ENCODE measurements around the gene TEAD1.

Gene TEAD1

DNA sequence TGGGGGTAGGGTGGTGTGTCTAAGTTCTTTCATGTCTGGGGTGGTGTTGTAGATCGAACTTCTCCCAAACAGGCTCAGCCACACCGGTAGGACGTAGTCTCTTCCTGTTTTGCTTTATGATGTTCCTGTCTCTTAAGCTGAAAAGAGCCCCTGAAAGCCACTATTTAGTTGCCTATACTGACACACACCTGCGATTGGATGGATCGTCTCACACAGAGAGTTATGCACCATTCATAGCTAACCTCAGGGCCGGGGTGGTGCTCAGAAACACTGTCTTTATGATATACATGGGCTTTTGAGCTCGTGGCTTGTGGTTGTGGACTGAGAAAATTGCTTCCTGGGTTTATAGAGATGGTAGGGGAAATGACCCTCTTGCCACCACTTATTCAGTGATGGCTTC is 137.6 kb downstream of the TEAD1 start:
- in situ Hi-C loops (cut with MboI; ENCODE audit: low sequenced_read_pairs, unreplicated experiment): no loop called here

DNA sequence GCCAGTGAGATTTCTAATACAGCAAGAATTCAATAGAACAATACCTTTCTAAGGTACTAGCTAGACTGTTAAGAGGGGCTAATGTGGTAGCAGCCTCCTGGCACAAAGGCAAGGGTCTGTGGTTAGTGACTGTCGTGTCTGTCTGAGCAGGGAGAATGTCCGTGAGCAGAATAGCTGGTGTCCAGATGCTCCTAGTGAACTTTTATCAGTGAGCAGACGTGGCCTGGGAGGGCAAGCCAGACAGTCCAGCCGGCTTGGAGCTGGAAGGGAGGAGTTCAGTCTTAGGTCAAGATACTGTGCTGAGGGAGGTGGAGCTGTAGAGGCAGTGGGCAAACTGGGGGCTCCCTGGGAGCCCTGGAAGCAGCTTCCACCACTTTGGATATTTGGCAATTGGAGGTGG is 138.6 kb downstream of the TEAD1 start:
- in situ Hi-C loops (cut with MboI; ENCODE audit: low sequenced_read_pairs, unreplicated experiment): no loop called here
- TF ChIP-seq, protein P1, sequence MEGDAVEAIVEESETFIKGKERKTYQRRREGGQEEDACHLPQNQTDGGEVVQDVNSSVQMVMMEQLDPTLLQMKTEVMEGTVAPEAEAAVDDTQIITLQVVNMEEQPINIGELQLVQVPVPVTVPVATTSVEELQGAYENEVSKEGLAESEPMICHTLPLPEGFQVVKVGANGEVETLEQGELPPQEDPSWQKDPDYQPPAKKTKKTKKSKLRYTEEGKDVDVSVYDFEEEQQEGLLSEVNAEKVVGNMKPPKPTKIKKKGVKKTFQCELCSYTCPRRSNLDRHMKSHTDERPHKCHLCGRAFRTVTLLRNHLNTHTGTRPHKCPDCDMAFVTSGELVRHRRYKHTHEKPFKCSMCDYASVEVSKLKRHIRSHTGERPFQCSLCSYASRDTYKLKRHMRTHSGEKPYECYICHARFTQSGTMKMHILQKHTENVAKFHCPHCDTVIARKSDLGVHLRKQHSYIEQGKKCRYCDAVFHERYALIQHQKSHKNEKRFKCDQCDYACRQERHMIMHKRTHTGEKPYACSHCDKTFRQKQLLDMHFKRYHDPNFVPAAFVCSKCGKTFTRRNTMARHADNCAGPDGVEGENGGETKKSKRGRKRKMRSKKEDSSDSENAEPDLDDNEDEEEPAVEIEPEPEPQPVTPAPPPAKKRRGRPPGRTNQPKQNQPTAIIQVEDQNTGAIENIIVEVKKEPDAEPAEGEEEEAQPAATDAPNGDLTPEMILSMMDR (IDR thresholded peaks at IDR 0.05; ENCODE audit: borderline replicate concordance, control extremely low read depth, extremely low read depth, insufficient read depth, missing control alignments): no peak
- no peak for DNase-seq (ENCODE audit: low spot score)

More for the DNA sequence above, 137.6 kb downstream of the TEAD1 start:
- TF ChIP-seq, protein P1 (IDR thresholded peaks at IDR 0.05; ENCODE audit: borderline replicate concordance, control extremely low read depth, extremely low read depth, insufficient read depth, missing control alignments): no peak
- no peak for DNase-seq (ENCODE audit: low spot score)

DNA sequence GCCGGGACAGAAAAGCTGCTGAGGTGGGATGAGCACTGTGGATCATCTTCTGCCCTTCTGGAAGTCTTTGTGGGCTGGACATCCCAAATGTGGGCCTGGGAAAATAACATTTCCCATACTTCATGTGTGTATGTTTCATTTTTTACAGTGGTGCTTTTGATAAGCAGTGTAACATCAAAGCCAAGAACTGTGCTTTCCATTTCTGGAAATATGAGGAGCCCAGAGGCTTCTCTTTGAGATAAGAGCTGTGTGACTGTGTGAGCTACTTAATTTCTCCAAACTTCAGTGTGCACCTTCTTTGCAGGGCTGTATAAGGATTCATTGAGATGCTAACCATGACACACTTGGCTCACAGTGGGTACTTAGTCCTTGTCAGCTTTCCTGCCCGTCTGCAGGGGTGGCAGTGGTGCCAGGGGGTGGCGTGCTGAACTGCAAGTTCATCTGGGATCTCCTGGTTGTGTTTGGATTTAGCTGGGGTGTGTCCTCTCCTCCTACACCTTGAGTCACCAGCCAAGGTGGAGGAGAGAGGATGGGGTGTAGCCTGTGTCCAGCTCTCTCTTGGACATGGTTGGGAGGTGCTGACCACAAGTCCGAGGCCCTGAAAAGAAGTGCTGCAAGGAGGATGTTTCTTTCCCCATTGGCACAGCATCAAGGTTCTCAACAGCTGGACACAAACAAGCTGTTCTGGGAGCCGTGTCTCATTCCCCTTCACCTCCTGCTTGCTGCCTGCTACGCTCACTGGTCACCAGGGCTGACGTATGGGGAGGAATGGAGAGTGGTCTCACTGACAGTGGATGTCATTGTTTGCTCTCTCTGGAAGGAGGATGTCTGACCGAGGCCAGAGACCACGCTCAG is 139.4 kb downstream of the TEAD1 start:
- in situ Hi-C loops (cut with MboI; ENCODE audit: low sequenced_read_pairs, unreplicated experiment): no loop called here
- DNase-seq (ENCODE audit: low spot score): no peak
- TF ChIP-seq, protein P1 (IDR thresholded peaks at IDR 0.05; ENCODE audit: borderline replicate concordance, control extremely low read depth, extremely low read depth, insufficient read depth, missing control alignments): no peak

- TF ChIP-seq, protein P1 (IDR thresholded peaks at IDR 0.05; ENCODE audit: borderline replicate concordance, control extremely low read depth, extremely low read depth, insufficient read depth, missing control alignments): no peak
- no peak for DNase-seq (ENCODE audit: low spot score)
- in situ Hi-C loops (cut with MboI; ENCODE audit: low sequenced_read_pairs, unreplicated experiment): no loop called here
These were observed 140.9 kb downstream of the TEAD1 start for GRCh38 chr11:12815129-12815480.

GRCh38 chr11:12815931-12816494 is 141.8 kb downstream of the TEAD1 start:
- TF ChIP-seq, protein P1 (IDR thresholded peaks at IDR 0.05; ENCODE audit: borderline replicate concordance, control extremely low read depth, extremely low read depth, insufficient read depth, missing control alignments): no peak
- in situ Hi-C loops (cut with MboI; ENCODE audit: low sequenced_read_pairs, unreplicated experiment): no loop called here

DNA sequence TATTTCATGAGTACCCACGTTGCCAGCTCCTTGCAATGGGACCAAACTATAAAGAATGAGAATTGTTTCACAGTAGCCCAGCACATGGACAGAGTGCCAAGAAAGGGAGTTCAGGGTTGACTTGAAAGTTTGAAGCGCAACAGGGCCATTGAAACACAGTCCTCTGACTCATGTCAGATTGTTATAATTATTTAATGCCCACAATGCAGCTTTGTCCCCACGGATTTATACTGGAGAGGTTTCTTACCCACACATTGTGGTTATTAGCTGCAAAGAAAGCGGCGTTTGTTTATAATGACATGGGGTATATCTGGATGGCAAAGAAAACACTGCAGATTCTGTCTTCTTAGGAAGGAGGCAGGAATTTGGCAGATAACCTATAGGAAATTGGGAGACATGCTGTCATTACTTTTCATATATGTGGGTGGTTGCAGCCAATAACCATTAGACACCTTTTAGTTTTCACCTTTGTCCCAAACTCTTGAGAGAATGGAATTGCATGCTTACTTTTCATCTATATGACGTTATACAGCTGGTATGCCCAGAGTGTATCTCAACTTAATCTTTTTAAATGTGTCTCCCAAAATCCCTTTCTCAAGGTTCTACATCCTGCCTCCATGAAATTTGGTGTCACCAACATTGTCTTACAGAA is 143.6 kb downstream of the TEAD1 start:
- TF ChIP-seq, protein P1 (IDR thresholded peaks at IDR 0.05; ENCODE audit: borderline replicate concordance, control extremely low read depth, extremely low read depth, insufficient read depth, missing control alignments): no peak
- no peak for DNase-seq (ENCODE audit: low spot score)
- in situ Hi-C loops (cut with MboI; ENCODE audit: low sequenced_read_pairs, unreplicated experiment): no loop called here

More at GRCh38 chr11:12815931-12816494, 141.8 kb downstream of the TEAD1 start:
- no peak for DNase-seq (ENCODE audit: low spot score)
